ENCODE results near the gene THOP1.

The THOP1 gene

DNA sequence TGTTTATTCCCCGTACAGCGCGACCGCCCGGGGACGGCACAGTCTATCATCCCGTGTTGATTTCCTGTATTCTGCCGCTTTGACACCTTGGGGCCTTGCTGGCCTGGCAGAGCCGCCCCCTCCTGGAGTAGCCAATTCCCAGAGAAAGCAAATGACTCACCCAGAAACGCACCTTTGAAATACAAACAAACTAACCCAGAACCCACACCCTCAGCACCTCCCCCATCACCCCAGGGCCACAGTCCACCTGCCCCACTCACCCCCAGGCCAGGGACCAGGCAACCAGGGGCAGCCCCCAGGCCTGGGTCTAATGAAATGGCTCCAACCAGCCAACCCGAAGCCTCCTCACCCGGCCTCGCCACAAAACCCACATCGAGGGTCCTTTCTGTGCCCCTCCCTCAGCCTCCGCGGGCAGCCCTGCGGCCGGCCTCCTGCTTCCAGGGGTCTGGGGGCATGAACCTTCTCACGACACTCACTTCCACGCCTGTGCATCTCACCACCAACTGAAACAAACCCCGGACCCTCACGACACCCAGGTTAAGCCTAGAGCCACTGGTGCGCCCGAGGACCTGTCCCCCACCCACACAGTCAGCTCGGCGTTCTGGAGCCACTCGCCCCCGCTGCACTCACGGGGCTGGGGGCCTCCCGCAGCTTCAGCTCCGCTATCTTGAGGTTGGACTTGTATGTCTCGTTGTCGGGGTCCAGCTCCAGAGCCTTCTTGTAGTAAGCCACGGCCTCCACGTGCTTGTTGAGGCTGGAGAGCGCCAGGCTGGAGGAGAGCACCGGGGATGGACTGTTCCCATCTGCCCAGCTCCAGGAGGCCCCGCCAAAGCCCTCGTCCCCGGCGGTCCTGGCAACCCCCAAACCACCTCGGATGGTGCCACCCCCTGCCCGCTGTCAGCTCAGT lies 23.2 kb upstream of the THOP1 start:
- no peak for DNase-seq

DNA sequence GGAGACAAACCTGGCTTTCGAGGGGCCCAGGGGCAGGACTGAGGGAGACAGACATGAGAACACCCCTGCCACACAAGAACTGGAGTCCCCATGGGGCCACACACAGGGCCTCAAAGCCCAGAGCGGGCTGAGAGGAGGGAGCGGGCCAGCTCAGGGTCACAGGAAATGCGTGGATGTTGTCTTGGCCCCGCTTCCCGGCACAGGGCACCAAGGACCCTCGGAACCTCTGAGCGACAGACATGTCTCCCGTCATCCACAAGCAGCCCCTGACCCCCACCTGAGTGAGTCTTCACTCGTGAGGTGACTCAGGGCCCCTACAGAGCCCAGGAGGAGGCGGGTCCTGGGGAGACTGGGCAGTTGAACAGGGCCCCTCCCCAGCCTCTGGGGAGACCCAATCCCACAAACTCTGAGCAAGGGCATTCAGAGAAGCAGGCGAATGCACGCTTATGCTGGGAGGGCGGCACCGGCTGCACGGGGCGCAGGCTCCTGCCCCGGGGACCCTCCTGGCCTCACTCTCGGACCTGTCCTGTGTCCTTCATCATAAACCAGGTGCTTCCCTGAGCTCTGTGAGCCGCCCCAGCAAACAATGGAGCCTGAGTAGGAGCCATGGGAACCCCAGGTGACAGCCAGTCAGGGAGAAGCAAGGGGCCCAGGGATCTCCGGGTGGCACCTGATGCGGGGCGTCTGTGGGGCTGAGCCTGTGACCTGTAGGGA lies 22.4 kb upstream of the THOP1 start:
- no peak for DNase-seq

- no peak for DNase-seq
Measured at GRCh38 chr19:2763687-2764086, 21.6 kb upstream of the THOP1 start.

- DNase-seq = no peak
Measured at GRCh38 chr19:2764945-2765344, 20.4 kb upstream of the THOP1 start.

DNA sequence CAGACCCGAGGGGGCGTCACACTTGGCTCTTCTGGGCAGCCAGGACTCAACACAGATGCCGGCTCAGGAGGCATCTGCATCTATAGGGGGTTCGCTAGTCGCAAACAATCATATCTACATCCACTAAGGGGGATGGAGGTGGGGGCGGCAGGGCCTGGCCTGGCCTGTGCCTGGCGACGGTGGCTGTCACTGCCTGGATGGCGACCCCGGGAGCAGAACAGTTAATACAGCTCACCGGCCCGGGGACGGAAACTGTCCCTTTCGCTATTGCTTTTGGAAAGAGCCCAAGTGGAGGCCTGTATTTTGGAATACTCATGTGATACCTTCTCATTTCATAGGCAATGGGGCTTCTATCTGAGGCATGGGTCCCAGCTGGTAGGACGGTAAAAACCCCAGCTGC lies 19.9 kb upstream of the THOP1 start:
- no peak for DNase-seq

- no peak for DNase-seq
Measured at GRCh38 chr19:2766594-2767372, 18.5 kb upstream of the THOP1 start.

GRCh38 chr19:2767688-2768087 lies 17.6 kb upstream of the THOP1 start:
- no peak for DNase-seq

- no peak for DNase-seq
Measured at GRCh38 chr19:2768365-2769132, 16.8 kb upstream of the THOP1 start.

DNA sequence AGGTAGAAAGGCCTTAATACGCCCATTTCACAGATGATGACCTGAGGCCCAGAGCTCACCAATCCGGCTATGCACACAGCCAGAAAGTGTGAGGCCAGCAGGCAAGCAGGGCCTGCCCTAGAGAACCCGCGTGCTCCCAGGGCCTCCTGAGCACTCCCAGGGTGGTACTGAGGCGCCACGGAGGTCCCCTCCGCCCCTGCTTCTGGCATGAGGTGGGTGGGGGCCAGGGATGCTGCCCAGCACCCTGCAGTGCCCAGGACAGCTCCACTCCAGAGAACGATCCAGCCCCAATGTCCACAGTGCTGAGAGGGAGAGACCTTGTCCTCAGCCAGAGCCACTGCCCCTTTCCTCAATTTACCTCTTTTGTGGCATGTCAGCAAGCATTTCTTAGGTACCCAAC lies 16.1 kb upstream of the THOP1 start:
- no peak for DNase-seq

- peak in 18 of 51 donors; percentile 4 to 45 (median 32) for DNase-seq
Measured at GRCh38 chr19:2770055-2771013, 15.0 kb upstream of the THOP1 start.

GRCh38 chr19:2771786-2772674 lies 13.3 kb upstream of the THOP1 start:
- DNase-seq = no peak

GRCh38 chr19:2774083-2774679 lies 11.1 kb upstream of the THOP1 start:
- DNase-seq = no peak

- DNase-seq = peak in 12 of 51 donors; percentile 9 to 51 (median 26)
Measured at GRCh38 chr19:2774953-2775555, 10.2 kb upstream of the THOP1 start.

GRCh38 chr19:2775556-2776430 lies 9.5 kb upstream of the THOP1 start:
- peak in 20 of 51 donors; percentile 6 to 56 (median 20) for DNase-seq

DNA sequence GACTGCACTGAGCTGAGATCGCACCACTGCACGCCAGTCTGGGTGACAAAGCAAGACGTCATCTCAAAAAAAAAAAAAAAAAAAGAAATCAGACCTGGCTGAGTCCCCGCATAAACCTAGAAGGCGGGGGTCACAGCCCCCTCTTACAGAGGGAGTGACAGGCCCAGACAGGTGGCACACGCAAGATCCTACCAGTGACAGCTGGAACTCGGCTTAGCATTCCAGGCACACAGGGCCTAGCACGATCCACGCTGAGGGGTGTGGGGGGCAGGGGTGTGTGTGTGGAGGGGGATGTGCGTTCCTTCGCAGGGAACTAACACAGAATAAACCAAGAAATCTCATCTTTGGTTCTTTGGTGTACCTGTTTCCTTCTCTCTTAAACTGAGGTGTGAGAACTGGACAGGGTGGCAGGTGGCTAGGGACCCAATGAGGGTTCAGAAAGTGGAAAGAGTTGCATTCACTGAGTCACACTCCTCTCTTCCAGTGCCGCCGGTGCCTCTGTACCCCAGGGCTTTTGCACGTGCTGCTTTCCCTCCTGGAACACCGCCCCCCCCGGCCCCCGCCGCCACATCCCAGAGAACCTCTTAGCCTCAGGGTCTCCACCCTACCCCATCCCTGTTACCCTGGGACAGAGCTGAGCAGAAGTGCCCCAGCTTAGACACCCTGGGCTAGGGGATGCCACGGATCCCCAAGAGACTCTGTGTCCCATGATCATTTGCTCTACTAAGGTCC lies 7.2 kb upstream of the THOP1 start:
- no peak for DNase-seq

DNA sequence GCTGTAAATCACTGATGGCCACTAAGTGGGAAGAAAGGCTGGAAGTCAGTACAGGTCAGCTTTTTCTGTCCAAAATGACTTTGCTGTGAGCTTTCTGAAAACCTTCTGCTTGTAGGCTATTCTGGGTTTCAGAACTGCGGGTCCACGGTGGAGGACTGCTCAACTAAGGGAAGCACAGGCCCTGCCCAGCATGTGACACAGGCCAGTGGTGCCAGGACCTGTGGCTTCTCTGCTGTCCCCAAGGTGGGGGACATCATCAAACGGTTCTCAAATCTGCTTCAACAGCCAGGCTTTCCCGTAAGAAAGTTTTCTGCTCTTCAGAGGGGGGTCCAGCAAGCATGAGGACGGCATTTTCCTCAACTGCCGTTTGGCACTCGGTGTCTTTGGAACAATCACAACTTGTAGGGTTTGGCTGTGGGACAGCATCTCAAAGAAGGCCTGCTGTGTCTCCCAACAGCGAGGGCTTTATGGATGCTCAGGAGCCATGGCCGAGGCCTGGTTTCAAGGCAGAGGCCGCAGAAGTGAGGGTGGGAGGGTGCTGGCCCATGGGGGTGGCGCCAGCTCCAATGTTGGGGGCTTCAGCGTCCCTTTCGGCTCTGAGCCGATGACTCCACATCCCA lies 6.1 kb upstream of the THOP1 start:
- DNase-seq = peak in 41 of 51 donors; percentile 7 to 76 (median 50)
